Prostate gland (tissue), 2 donors: ENCODE measurements around the gene NDUFB3. TPM values are rescaled to one million over a fixed set of nuclear protein-coding genes. Genes with fewer than 3 reads are reported as not detected.

Source experiments
- DNase-seq: peaks from one replicate; pipeline ENCODE4 v3.0.0-alpha.2; 2019; ENCODE audit warnings: low spot score
- H3K27ac ChIP-seq, 2 donors: fragments of 200-600 bp; sonication (generic); 2 replicates each; pipeline ENCODE4 v1.5.1; 2017 to 2019
- H3K27me3 ChIP-seq: fragments of 200-600 bp; sonication (generic); replicated peaks from 2 replicates; pipeline ENCODE4 v1.5.1; 2019; ENCODE audit not compliant: insufficient read depth
- H3K36me3 ChIP-seq, 2 donors: fragments of 200-600 bp; sonication (generic); 1 replicate in 1 of 2; 2 replicates in 1 of 2; pipeline versions ENCODE4 v1.5.1 to v1.8.1; 2017 to 2019
- H3K4me1 ChIP-seq: fragments of 200-600 bp; sonication (generic); replicated peaks from 2 replicates; pipeline ENCODE4 v1.5.1; 2019
- H3K4me3 ChIP-seq, 2 donors: fragments of 200-600 bp; sonication (generic); 2 replicates each; pipeline ENCODE4 v1.5.1; 2017 to 2019
- H3K9me3 ChIP-seq: fragments of 200-600 bp; sonication (generic); 2 replicates; pipeline ENCODE4 v1.5.1; 2017
- CTCF ChIP-seq, 4 experiments: fragments of 200-600 bp in 2 of 4; fragments of 450-650 bp in 2 of 4; sonication (generic) in 2 of 4; IDR thresholded peaks; 1 replicate in 3 of 4; 2 replicates in 1 of 4; pipeline ENCODE4 v1.5.1; 2016 to 2019; ENCODE audit warnings: antibody characterized with exemption in 4 of 4, mild to moderate bottlenecking in 2 of 4, moderate library complexity in 2 of 4
- POLR2A ChIP-seq: fragments of 450-650 bp; IDR thresholded peaks from one replicate; pipeline ENCODE4 v1.6.1; 2016; ENCODE audit warnings: antibody characterized with exemption, mild to moderate bottlenecking
- POLR2AphosphoS5 ChIP-seq: sonication (generic); formaldehyde crosslinking; IDR thresholded peaks from one replicate; pipeline ENCODE4 v1.6.1; 2017; ENCODE audit warnings: antibody characterized with exemption
- WGBS: methylation state at CpG from one replicate; pipeline ENCODE4 v1.1.5; 2018; 5-methylcytosine and 5-hydroxymethylcytosine counted together
- intact Hi-C: fragments of 100-400 bp; cut with DNase I; formaldehyde crosslinking; loops from one replicate; pipeline ENCODE4 v1.14.2; 2022
- total RNA-seq, 2 donors: library from RNA; depleted of rRNA; stranded (reverse); fragments of >200 nt; gene quantifications; one replicate each; pipeline ENCODE4 v1.1.0, GENCODE V29; 2016

The NDUFB3 gene
- total RNA-seq, 2 donors from 2014 or later = 45.5 to 84.3 TPM

- H3K27ac ChIP-seq = peak overlapping the region; percentile 45 to 47
- 59% methylated on average over 2 of the region's 2 CpGs for WGBS
- intact Hi-C loops = no loop called here
- H3K9me3 ChIP-seq = no peaks in the 10 kb centered on the region
- H3K4me3 ChIP-seq = no peak overlapping the region
- peaks cover 5% of the 10 kb centered on the region for H3K4me1 ChIP-seq
- DNase-seq = no peak
- H3K36me3 ChIP-seq = no peaks in the 10 kb centered on the region
- TF ChIP-seq POLR2AphosphoS5 (no peak), CTCF (IDR thresholded peaks at IDR 0.05) (no peak), POLR2A (no peak)
- no peaks in the 10 kb centered on the region for H3K27me3 ChIP-seq
Measured at GRCh38 chr2:201127152-201127511, 55.3 kb downstream of the NDUFB3 start.

GRCh38 chr2:201127570-201127969, 55.8 kb downstream of the NDUFB3 start:
- TF ChIP-seq POLR2A (no peak), CTCF (IDR thresholded peaks at IDR 0.05) (no peak), POLR2AphosphoS5 (no peak)
- no peaks in the 10 kb centered on the region for H3K9me3 ChIP-seq
- intact Hi-C loops = no loop called here
- no peaks in the 10 kb centered on the region for H3K27me3 ChIP-seq
- H3K36me3 ChIP-seq = no peaks in the 10 kb centered on the region
- no peak for DNase-seq
- 37% methylated on average over 5 of the region's 5 CpGs for WGBS
- H3K27ac ChIP-seq = peak overlapping the region; percentile 45 to 47
- H3K4me3 ChIP-seq = no peak overlapping the region
- H3K4me1 ChIP-seq = peaks cover 5% of the 10 kb centered on the region

- WGBS = 34% methylated on average over 1 of the region's 1 CpG
- Histone ChIP-seq H3K9me3 (no peaks in the 10 kb centered on the region), H3K4me3 (no peak overlapping the region), H3K27ac (no peak overlapping the region), H3K27me3 (no peaks in the 10 kb centered on the region), H3K4me1 (peaks cover 5% of the 10 kb centered on the region), H3K36me3 (no peaks in the 10 kb centered on the region)
- no peak for TF ChIP-seq POLR2AphosphoS5
- no peak for TF ChIP-seq POLR2A
- no peak for TF ChIP-seq CTCF (IDR thresholded peaks at IDR 0.05)
- DNase-seq = no peak
- intact Hi-C loops = no loop called here
Measured at GRCh38 chr2:201128033-201128432, 56.2 kb downstream of the NDUFB3 start.

GRCh38 chr2:201128933-201129505, 57.2 kb downstream of the NDUFB3 start:
- intact Hi-C loops = no loop called here
- WGBS = 44% methylated on average over 4 of the region's 4 CpGs

More at GRCh38 chr2:201128933-201129505, 57.2 kb downstream of the NDUFB3 start:
- TF ChIP-seq POLR2A (peak; percentile 27), POLR2AphosphoS5 (no peak), CTCF (IDR thresholded peaks at IDR 0.05) (no peak)
- no peak overlapping the region for H3K4me3 ChIP-seq
- DNase-seq = no peak
- H3K36me3 ChIP-seq = no peaks in the 10 kb centered on the region
- peaks cover 5% of the 10 kb centered on the region for H3K4me1 ChIP-seq
- H3K9me3 ChIP-seq = no peaks in the 10 kb centered on the region
- H3K27me3 ChIP-seq = no peaks in the 10 kb centered on the region
- H3K27ac ChIP-seq = peak overlapping the region in 1 of 2 donors; percentile 38
